NCI-H2171 (cell line): ENCODE results near the gene CREBZF.
A peak's percentile ranks its signal among the peaks of the same experiment; 100 is the strongest.
"Not testable (repeated sequence)": the region's sequence is repeated elsewhere in the genome, so short reads cannot be mapped to it uniquely, and the experiment has no call there.

ENCODE experiments used
- DNase-seq: peaks from one replicate; lab custom pipeline; 2025; lab: John Stamatoyannopoulos, UW

Gene CREBZF

GRCh38 chr11:85670949-85671663 lies 6.2 kb upstream of the CREBZF start:
- DNase-seq = not testable (repeated sequence)

GRCh38 chr11:85668157-85668556 lies 3.2 kb upstream of the CREBZF start:
- no peak for DNase-seq

- no peak for DNase-seq
These were observed 1.8 kb upstream of the CREBZF start for GRCh38 chr11:85666687-85667086.

GRCh38 chr11:85665733-85666132 lies 804 bp upstream of the CREBZF start:
- DNase-seq = no peak

- peak; percentile 92 for DNase-seq
These were observed 945 bp downstream of the CREBZF start for GRCh38 chr11:85663753-85664614.

- DNase-seq = peak; percentile 30
These were observed 1.7 kb downstream of the CREBZF start for GRCh38 chr11:85663080-85663752.

- no peak for DNase-seq
These were observed 2.8 kb downstream of the CREBZF start for GRCh38 chr11:85661972-85662664.

GRCh38 chr11:85658180-85658579 lies 6.7 kb downstream of the CREBZF start:
- no peak for DNase-seq

GRCh38 chr11:85656777-85657176 lies 8.2 kb downstream of the CREBZF start:
- no peak for DNase-seq

- DNase-seq = not testable (repeated sequence)
These were observed 10.6 kb downstream of the CREBZF start for GRCh38 chr11:85654343-85654742.

GRCh38 chr11:85652786-85653447 lies 12.0 kb downstream of the CREBZF start:
- no peak for DNase-seq

GRCh38 chr11:85651118-85651517 lies 13.8 kb downstream of the CREBZF start:
- no peak for DNase-seq

GRCh38 chr11:85647604-85648299 lies 17.2 kb downstream of the CREBZF start, which contains the start of gene TMEM126A:
TSS of gene TMEM126A (plus strand) at chr11:85647967. CDS start at chr11:85650256, 2,289 bp downstream.
- DNase-seq = peak; percentile 99

GRCh38 chr11:85647078-85647477 lies 17.9 kb downstream of the CREBZF start:
- no peak for DNase-seq

GRCh38 chr11:85643191-85643614 lies 21.7 kb downstream of the CREBZF start:
- no peak for DNase-seq

- no peak for DNase-seq
These were observed 30.2 kb downstream of the CREBZF start for GRCh38 chr11:85634747-85635146.

GRCh38 chr11:85628771-85629341 lies 36.1 kb downstream of the CREBZF start:
- no peak for DNase-seq

GRCh38 chr11:85627998-85628770 lies 36.7 kb downstream of the CREBZF start, which contains the start of gene TMEM126B:
TSS of gene TMEM126B (plus strand) at chr11:85628593. CDS start at chr11:85628608, 15 bp downstream.
- DNase-seq = peak; percentile 100

- DNase-seq = peak; percentile 65
These were observed 37.5 kb downstream of the CREBZF start, which contains the start of gene DLG2 for GRCh38 chr11:85627332-85627997. TSS of gene DLG2 (minus strand) at chr11:85627344.
